GM19324 (cell line): ENCODE data around the gene NMBR.
"Not testable (repeated sequence)": the region's sequence is repeated elsewhere in the genome, so short reads cannot be mapped to it uniquely, and the experiment has no call there.

ENCODE experiments used
- ATAC-seq: cut with Tn5 transposase; IDR thresholded peaks from one replicate; pipeline ENCODE4 v1.9.1; 2021; ENCODE audit warnings: mild to moderate bottlenecking, moderate library complexity; ENCODE audit not compliant: unreplicated experiment, low FRiP score

NMBR gene

DNA sequence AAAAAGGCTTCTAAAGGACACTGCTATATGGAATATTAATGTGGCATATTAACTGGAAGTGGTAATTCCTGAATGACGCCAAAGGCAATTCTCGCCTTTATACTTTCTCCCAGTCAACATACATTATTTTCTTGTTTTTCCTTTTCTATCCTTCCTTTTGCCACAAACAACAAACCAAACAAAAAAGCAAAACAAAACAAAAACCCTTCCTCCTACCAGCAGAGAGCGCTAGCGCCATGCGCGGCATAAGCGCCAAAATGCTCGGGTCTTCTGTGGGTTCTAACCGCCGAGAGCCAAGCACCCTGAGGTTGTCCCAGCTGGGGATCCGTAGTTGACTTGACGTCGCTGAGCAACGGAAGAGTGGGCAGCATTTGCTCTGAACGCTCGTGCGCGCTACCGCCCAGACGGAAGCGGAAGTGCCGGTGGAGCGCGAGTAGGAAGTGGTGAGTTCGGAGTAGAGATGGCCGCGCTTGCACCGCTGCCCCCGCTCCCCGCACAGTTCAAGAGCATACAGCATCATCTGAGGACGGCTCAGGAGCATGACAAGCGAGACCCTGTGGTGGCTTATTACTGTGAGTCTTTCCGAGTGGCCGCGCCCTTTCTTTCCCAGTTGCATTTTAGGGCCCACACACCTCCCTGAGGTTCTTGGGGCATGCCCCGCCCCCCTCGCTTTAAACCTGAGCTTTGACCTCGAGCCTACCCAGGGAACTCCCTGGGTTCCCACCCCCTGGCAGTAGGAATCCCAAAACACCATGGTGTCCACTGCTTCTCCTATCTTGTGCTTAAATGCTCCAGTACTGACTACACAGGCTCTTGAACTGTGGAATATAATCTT is at the start of gene NMBR, which contains the start of gene VTA1:
Gene NMBR (minus strand): TSS at position 295 of the 835 bp plus-strand sequence. CDS start 58,464 bp downstream, outside the sequence.
Gene VTA1 (plus strand): TSS at position 436 of the 835 bp plus-strand sequence. CDS start 25 bp downstream, at position 461.
- ATAC-seq: peak; percentile 100

DNA sequence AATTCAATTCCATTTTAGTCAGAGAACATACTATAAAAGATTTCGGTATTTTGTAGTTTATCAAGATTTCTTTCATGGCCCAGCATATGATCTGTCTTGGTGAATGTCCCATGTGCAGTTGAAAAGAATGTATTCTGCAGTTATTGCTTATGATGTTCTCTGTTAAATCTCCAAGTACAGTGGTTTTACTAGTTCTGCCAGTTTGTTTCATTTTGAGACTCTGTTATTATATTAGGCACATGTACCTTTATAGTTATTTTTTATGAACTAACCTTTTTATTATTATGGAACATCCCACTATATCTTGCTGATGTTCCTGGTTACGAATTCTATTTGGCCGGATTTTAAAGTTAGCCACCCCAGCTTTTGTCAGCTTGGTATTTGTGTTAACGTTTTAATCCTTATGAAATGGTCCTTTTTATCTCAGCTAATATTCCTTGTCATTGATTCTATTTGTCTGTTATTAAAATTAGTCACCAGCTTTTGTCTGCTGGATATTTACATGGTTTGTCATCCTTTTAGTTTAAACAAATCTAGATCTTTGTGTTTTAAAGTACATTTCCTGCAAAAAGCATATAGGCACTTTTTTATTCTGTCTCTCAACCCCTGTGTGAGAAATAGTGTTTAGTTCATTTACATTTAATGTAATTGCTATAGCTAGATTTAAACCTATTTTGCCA is 49.1 kb upstream of the NMBR start:
- no peak for ATAC-seq

DNA sequence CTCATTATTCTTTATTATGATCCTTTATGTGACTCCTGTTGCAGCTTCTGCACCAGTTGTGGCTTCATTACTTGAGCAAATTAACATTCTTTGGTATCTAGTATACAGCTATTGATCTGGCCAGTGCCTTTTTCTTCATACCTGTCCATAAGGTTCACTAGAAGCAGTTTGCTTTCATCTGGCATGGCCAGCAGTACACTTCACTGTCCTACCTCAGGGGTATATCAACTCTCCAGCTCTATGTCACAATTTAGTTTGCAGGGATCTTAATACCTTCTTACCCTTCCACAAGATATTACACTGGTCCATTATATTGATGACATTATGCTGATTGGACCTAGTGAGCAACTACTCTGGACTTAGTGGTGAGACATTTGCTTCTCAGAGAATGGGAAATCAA is 46.7 kb upstream of the NMBR start:
- ATAC-seq: no peak

DNA sequence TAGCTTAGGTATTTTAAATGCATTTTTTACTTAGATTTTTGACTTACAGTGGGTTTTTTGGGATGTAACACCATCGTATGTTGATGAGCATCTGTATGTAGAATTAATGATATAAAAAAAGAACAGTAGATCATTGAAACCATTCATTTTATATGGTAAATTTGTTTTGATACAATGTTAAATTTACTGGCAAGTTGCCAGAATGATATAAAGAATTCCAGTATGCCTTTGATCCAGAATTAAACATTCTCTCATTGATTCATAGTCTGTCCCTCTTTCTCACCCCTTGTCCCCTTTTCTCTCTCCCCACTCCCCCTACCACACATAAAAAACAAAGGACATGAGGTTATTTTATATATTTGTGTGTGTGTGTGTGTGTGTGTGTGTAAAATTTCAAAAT is 45.4 kb upstream of the NMBR start:
- no peak for ATAC-seq

DNA sequence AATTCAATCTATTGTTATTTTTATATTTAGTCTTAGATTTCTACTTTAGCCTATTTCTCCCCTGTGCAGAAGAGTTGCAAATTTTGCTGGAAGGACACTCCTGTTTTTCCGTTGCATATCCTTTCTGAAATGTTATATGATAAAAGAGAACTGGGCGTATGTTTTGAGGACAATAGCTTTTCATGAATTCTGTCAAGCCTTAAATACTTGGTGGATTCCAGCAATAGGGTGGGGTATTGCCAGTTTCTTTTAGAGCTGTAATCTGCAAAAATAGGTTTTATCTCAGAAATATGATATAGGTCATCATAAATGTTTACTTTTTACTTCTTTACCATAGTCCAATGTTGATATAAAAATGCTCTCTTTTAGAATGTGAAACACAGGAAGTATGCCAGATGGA is 42.1 kb upstream of the NMBR start:
- no peak for ATAC-seq

DNA sequence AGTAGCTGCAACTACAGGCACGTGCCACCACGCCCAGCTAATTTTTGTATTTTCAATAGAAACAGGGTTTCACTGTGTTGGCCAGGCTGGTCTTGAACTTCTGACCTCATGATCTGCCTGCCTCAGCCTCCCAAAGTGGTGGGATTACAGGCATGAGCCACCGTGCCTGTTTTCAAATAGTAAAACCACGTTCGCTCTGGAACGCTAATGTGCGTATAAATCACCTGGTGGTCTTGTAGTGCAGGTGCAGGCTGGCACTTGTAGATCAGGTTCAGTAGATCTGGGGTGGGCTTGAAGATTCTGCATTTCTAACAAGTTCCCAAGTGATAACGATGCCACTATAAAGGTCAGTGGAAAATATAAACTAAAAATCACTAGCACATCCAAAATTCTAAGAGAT is 41.4 kb upstream of the NMBR start:
- not testable (repeated sequence) for ATAC-seq

DNA sequence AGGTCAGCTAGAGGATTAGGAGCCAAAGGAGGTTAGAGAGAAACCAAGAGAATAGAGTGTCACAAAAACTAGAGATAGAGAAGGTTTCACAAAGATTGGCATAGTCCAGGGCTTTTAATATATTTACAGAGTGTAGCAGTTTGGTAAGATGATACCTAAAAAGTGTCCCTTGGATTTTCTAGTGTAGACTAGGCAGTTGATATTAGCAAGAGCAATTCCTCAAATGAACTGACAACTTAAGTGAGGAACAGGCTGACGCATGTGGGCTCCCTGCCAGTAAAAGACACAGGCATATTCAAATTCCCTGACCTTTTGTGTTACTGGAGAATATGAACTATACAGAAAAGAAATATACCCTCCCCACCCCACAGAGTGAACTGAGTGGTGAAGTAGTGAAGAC is 40.3 kb upstream of the NMBR start:
- no peak for ATAC-seq

DNA sequence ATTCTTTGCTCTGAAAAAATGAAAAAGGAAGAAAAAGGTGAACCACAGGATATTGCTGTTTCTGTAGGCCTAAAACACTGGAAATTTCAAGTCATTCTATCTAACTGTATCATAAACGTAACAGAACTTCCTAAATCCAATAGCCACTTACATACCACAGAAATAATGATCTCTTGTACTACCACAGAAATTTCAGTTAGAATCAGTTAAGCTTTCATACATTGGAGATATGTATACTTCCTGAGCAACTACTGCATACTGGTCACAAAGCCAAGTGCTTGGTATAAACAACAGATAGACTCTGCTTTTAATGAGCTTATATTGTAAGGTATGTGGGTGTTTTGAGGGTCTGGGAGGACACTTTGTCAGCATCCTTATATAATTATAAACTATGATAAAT is 38.7 kb upstream of the NMBR start:
- no peak for ATAC-seq

DNA sequence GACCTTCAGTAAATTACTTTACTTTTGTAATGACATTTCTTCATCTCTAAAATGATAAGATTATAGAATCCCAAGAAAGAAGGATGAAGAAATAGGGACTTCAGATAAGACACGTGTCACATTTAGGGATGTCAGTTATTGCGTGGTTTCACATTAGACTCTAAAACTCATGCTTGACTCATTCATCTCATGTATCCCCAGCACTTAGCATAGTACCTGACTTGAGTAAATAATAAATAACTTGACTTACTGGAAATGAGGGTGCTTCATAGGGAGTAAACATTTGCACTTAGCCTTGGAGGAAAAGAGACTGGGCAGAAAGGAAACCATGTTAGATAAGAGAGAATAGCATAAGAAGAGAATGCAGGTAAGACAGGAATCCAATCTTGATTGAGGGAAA is 37.4 kb upstream of the NMBR start:
- ATAC-seq: no peak

DNA sequence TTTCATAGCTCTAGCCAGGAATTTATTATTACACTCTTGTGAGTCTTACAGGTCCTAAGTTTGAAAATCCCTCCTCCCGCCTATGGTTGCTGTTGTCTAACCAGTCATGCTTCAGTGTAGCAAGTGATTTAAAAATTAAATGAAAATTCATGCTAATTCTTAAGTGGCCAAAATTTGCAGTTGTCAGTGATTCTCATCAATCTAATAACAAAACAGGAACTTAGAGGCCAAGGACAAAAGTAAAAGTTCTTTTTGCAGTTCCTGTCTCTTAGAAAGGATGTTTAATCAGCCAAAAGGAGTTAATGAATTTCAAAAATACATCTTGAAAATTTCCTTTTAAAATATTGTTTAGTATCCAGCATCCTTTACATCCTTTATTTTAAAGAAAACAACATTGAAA is 36.4 kb upstream of the NMBR start:
- ATAC-seq: no peak

DNA sequence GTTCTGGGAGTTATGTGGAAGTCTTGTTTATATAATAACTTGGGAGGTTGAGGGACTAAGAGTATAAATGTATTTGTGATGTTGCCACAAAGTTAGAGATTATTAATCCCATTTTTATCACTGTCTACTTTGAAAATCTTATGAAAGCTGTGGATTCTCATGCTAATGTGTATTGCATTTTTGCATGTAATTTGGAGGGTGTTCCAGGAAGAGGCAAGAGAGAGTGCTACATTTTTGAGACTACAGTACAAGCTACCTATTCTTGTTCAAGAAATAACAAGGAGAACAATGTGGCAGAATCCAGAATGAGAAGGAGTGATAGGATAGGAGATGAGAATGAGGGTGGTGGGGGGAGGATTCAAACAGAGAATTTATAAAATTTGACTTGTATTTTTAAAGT is 35.1 kb upstream of the NMBR start:
- no peak for ATAC-seq

DNA sequence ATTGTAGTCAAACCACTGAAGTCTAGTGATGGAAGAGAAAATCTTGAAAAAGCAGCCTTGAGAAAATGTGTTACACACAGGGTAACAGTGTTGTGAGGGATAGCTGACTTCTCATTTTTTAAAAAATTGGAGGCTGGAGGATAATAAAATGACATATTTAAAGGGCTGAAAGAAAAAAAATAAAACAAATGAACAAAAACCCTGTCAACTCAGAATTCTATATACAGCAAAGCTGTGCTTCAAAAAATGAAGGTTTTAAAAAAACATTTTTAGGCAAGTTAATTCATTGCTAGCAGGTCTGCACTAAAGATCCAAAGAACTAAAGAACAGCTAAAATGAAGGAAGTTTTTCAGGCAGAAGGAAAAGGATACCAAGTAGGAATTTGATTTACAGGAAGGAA is 31.2 kb upstream of the NMBR start:
- ATAC-seq: no peak

DNA sequence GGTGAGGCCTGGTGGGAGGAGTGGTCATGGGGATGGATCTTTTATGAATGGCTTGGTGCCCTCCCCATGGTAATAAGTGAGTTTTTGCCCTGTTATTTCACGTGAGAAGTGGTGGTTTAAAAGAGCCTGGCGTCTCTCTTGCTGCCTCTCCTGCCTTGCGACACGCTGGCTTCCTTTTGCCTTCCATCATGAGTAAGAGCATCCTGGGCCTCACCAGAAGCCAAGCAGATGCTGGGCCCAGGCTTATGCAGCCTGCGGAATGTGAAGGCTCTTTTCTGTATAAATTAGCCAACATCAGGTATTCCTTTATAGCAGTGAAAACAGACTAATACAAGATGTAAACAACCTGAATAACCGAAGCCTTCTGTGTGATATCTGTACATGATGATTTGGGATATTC is 27.8 kb upstream of the NMBR start:
- ATAC-seq: no peak

DNA sequence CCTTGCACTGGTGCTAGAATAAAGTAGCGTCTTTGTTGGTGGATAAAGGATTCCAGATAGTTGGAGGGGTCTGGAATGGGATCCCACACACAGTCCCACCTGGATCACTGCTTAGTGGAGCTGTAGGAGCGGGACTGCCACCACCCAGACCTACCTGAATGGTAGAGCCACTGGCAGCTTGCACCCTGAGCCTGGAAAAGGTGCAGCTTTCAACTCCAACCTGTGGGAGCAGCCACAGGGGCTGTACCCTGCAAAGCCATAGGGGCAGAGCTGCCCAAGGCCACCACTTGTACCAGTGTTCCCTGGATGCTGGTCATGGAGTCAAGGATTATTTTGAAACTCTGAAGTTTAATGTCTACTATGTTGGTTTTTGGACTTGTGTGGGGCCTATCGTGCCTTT is 27.1 kb upstream of the NMBR start:
- no peak for ATAC-seq

DNA sequence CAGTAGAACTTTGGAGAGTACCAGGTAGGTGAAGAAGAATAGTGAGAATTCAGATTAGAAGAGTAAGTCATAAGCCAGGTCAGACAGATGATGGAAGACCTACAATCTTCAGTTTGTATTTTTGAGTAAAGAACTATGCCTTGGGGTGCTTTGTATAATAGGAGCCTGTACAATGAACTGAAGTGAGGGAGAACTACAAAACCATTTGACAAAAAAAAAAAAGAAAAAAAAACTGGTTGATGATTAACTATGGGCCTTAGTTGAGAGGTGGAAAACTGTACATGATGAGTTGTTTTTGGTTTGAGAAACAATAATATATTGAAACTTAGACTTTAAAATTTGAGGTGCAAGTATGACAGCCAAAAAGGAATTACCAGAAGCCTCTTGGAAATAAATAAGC is 25.8 kb upstream of the NMBR start:
- no peak for ATAC-seq

DNA sequence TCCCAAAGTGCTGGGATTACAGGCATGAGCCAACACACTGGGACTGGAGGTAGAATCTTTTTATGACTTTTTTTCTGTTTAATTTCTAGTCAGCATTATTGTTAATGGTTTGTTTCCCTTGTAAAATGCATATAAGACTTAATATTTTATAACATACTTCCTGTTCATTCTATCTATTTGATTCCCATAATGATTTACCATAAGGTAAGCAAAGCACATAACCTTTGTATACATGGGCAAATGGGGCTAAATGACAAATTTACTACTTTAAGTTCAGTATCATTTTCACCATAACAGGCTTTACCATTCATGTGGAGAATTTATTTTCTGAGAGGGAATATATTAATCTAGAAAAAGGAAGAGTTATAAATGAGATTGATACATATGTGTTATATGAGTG is 24.4 kb upstream of the NMBR start:
- no peak for ATAC-seq

DNA sequence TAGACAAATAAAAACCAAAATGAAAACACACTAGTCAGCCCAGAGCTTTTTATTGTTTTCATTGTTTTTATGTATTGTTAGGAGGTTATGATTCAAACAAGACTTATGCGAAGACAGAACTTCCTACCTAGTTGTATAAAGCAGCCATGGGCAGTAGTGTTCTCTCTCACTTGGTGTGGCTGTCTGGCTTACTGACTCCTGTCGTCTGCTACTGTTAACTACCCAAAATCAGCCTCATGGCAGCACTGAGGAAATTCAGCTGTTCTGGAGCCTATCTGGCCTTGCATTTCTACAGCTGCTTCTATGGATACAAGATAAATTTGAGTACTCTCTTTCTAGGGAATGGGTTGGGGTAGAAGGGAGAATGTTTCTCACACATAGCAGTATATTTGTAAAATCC is 20.6 kb upstream of the NMBR start:
- ATAC-seq: no peak

DNA sequence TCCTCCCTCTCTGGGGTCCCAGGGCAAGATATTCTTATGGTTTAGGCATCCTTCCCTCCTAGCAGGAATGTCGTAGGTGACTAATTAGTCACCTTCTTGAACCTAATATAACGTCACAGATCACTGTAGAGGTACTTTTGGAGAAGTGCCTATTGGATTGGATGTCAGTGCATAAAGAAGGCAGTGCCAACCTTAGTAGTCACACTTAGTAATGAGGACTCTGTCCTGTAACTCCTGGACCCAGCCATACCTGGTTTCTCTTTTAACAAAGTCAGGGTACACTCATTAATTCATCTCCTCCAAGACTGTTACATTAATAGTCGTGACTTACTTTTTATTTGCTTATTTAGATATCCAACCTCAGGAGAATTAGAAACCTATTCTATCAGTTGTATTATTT is 20.1 kb upstream of the NMBR start:
- ATAC-seq: no peak

DNA sequence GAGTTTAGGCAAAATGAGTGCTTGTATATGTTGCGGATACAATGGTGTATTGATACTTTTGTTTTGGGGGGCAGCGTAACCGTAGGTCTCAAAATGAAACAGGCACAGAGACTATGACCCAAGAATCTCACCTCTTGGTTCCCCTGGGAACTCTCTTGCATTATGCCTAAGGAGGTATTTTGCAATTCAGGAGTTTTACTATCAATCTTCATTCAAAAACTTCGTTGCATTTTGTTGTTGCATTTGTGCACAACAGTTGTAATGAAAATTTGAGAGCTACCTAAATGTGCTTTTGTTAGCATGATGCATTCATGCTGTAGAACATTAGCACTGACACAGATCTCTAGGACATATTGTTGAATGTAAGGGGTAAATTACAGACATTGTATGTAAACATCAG is 18.3 kb upstream of the NMBR start:
- no peak for ATAC-seq

DNA sequence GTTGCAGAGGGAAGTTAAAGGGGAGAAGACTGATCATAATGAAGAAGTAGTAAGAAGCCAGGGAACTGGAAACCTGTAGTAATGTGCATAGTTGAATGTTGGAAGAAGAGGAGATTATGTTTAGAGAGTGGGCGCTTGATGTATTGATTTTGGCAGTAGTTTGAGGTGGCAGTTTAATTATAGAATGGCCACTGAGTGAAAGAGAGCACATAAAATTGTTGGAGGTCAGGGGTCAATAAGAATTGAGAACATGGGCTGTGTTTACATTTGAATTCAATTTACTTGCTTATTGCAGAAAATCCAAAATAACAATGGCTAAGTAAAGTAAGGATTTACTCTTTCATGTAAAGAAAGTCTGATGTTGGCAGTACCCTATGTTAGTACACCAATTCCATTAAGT is 15.9 kb upstream of the NMBR start:
- ATAC-seq: no peak

DNA sequence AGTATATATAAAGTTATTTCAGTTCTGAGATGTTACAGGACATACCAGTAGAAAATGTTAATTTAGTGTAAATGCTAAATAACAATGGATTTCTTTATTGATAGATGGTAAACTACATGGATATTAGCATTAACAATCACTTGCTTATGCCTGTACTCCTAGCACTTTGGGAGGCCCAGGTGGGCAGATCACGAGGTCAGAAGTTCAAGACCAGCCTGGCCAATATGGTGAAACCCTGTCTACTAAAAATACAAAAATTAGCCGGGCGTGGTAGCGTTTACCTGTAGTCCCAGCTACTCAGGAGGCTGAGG is 9.8 kb upstream of the NMBR start:
- not testable (repeated sequence) for ATAC-seq
